ENCODE measurements around the gene SEMA4G. TPM values are rescaled to one million over a fixed set of nuclear protein-coding genes. Genes with fewer than 3 reads are reported as not detected.

SEMA4G gene
- 0.24 TPM for total RNA-seq
- 1.2 TPM for polyA plus RNA-seq
- long read RNA-seq, donor 1, result 0 reads
- long read RNA-seq, donor 2, result 0 reads
- long read RNA-seq, donor 3, result 0 reads
- long read RNA-seq, donor 4, result 0 reads
- long read RNA-seq, donor 5, partial matches to known transcripts, result 0 of 1 reads
- long read RNA-seq, donor 5, other reads (novel, unspliced or antisense), result 0 of 1 reads
- long read RNA-seq, donor 6, result 0 reads
- long read RNA-seq, donor 7, result 0 reads
- long read RNA-seq, donor 8, result 0 reads
- long read RNA-seq, donor 9, result 0 reads
- long read RNA-seq, donor 10, result 0 reads

- peaks cover 3 to 8% of the 10 kb centered on the region in 2 donors for H3K27me3 ChIP-seq (ENCODE audit: control insufficient read depth in 2 of 2, insufficient read depth in 1 of 2, low read length in 1 of 2)
- peaks cover 0 to 13% of the 10 kb centered on the region in 2 donors for H3K36me3 ChIP-seq (ENCODE audit: control insufficient read depth in 2 of 2, insufficient read depth in 2 of 2, low read length in 1 of 2)
- peak in 6 of 9 donors; percentile 33 to 79 (median 58) for DNase-seq (ENCODE audit: low read depth in 6 of 9, low spot score in 9 of 9)
- no peaks in the 10 kb centered on the region for H3K9me3 ChIP-seq (ENCODE audit: control insufficient read depth in 2 of 2, insufficient read depth in 1 of 2, low read length in 1 of 2)
- H3K27ac ChIP-seq (ENCODE audit: low read depth in 1 of 2, low read length in 1 of 2), result no peak within 1 kb of the TSS
- WGBS, result 3% methylated on average over 70 of the region's 70 CpGs
- H3K4me3 ChIP-seq (ENCODE audit: low read length in 2 of 2), result peak within 1 kb of the TSS; percentile 48 to 55
- H3K4me1 ChIP-seq (ENCODE audit: control insufficient read depth in 2 of 2, insufficient read depth in 2 of 2, low read length in 2 of 2), result peaks cover 2 to 15% of the 10 kb centered on the region in 2 donors
These were observed at the start of gene SEMA4G for GRCh38 chr10:100969187-100970075. Gene SEMA4G (plus strand): TSS chr10:100969504. CDS start chr10:100972913, 3,409 bp downstream.

GRCh38 chr10:100923580-100923979 is 45.7 kb upstream of the SEMA4G start:
- Histone ChIP-seq H3K27me3 (ENCODE audit: control insufficient read depth in 2 of 2, insufficient read depth in 1 of 2, low read length in 1 of 2) (no peaks in the 10 kb centered on the region), H3K4me1 (ENCODE audit: control insufficient read depth in 2 of 2, insufficient read depth in 2 of 2, low read length in 2 of 2) (no peaks in the 10 kb centered on the region), H3K4me3 (ENCODE audit: low read length in 2 of 2) (no peak overlapping the region), H3K36me3 (ENCODE audit: control insufficient read depth in 2 of 2, insufficient read depth in 2 of 2, low read length in 1 of 2) (peaks cover 28 to 71% of the 10 kb centered on the region in 2 donors), H3K9me3 (ENCODE audit: control insufficient read depth in 2 of 2, insufficient read depth in 1 of 2, low read length in 1 of 2) (no peaks in the 10 kb centered on the region), H3K27ac (ENCODE audit: low read depth in 1 of 2, low read length in 1 of 2) (no peak overlapping the region)
- no peak for DNase-seq (ENCODE audit: low read depth in 6 of 9, low spot score in 9 of 9)

- no peak for DNase-seq (ENCODE audit: low read depth in 6 of 9, low spot score in 9 of 9)
- Histone ChIP-seq H3K27me3 (ENCODE audit: control insufficient read depth in 2 of 2, insufficient read depth in 1 of 2, low read length in 1 of 2) (no peaks in the 10 kb centered on the region), H3K36me3 (ENCODE audit: control insufficient read depth in 2 of 2, insufficient read depth in 2 of 2, low read length in 1 of 2) (peaks cover 41 to 74% of the 10 kb centered on the region in 2 donors), H3K4me3 (ENCODE audit: low read length in 2 of 2) (no peak overlapping the region), H3K9me3 (ENCODE audit: control insufficient read depth in 2 of 2, insufficient read depth in 1 of 2, low read length in 1 of 2) (no peaks in the 10 kb centered on the region), H3K4me1 (ENCODE audit: control insufficient read depth in 2 of 2, insufficient read depth in 2 of 2, low read length in 2 of 2) (no peaks in the 10 kb centered on the region), H3K27ac (ENCODE audit: low read depth in 1 of 2, low read length in 1 of 2) (no peak overlapping the region)
- WGBS, result 99% methylated on average over 5 of the region's 5 CpGs
These were observed 42.0 kb upstream of the SEMA4G start for GRCh38 chr10:100927266-100927665.

- H3K27me3 ChIP-seq (ENCODE audit: control insufficient read depth in 2 of 2, insufficient read depth in 1 of 2, low read length in 1 of 2), result no peaks in the 10 kb centered on the region
- H3K4me3 ChIP-seq (ENCODE audit: low read length in 2 of 2), result no peak overlapping the region
- no peak overlapping the region for H3K27ac ChIP-seq (ENCODE audit: low read depth in 1 of 2, low read length in 1 of 2)
- H3K9me3 ChIP-seq (ENCODE audit: control insufficient read depth in 2 of 2, insufficient read depth in 1 of 2, low read length in 1 of 2), result no peaks in the 10 kb centered on the region
- WGBS, result 71% methylated on average over 1 of the region's 1 CpG
- H3K36me3 ChIP-seq (ENCODE audit: control insufficient read depth in 2 of 2, insufficient read depth in 2 of 2, low read length in 1 of 2), result peaks cover 48 to 77% of the 10 kb centered on the region in 2 donors
- DNase-seq (ENCODE audit: low read depth in 6 of 9, low spot score in 9 of 9), result no peak
- H3K4me1 ChIP-seq (ENCODE audit: control insufficient read depth in 2 of 2, insufficient read depth in 2 of 2, low read length in 2 of 2), result no peaks in the 10 kb centered on the region
These were observed 41.3 kb upstream of the SEMA4G start for GRCh38 chr10:100928039-100928438.

- H3K4me1 ChIP-seq (ENCODE audit: control insufficient read depth in 2 of 2, insufficient read depth in 2 of 2, low read length in 2 of 2), result no peaks in the 10 kb centered on the region
- no peak for DNase-seq (ENCODE audit: low read depth in 6 of 9, low spot score in 9 of 9)
- no peak overlapping the region for H3K4me3 ChIP-seq (ENCODE audit: low read length in 2 of 2)
- H3K9me3 ChIP-seq (ENCODE audit: control insufficient read depth in 2 of 2, insufficient read depth in 1 of 2, low read length in 1 of 2), result no peaks in the 10 kb centered on the region
- no peaks in the 10 kb centered on the region for H3K27me3 ChIP-seq (ENCODE audit: control insufficient read depth in 2 of 2, insufficient read depth in 1 of 2, low read length in 1 of 2)
- H3K36me3 ChIP-seq (ENCODE audit: control insufficient read depth in 2 of 2, insufficient read depth in 2 of 2, low read length in 1 of 2), result peaks cover 40 to 63% of the 10 kb centered on the region in 2 donors
- no peak overlapping the region for H3K27ac ChIP-seq (ENCODE audit: low read depth in 1 of 2, low read length in 1 of 2)
These were observed 38.9 kb upstream of the SEMA4G start for GRCh38 chr10:100930368-100930767.

- no peaks in the 10 kb centered on the region for H3K9me3 ChIP-seq (ENCODE audit: control insufficient read depth in 2 of 2, insufficient read depth in 1 of 2, low read length in 1 of 2)
- DNase-seq (ENCODE audit: low read depth in 6 of 9, low spot score in 9 of 9), result peak in 1 of 9 donors; percentile 33
- H3K36me3 ChIP-seq (ENCODE audit: control insufficient read depth in 2 of 2, insufficient read depth in 2 of 2, low read length in 1 of 2), result peaks cover 31 to 63% of the 10 kb centered on the region in 2 donors
- 98% methylated on average over 3 of the region's 3 CpGs for WGBS
- H3K27ac ChIP-seq (ENCODE audit: low read depth in 1 of 2, low read length in 1 of 2), result no peak overlapping the region
- H3K27me3 ChIP-seq (ENCODE audit: control insufficient read depth in 2 of 2, insufficient read depth in 1 of 2, low read length in 1 of 2), result no peaks in the 10 kb centered on the region
- H3K4me3 ChIP-seq (ENCODE audit: low read length in 2 of 2), result no peak overlapping the region
- H3K4me1 ChIP-seq (ENCODE audit: control insufficient read depth in 2 of 2, insufficient read depth in 2 of 2, low read length in 2 of 2), result no peaks in the 10 kb centered on the region
These were observed 35.1 kb upstream of the SEMA4G start for GRCh38 chr10:100934084-100934659.

- H3K36me3 ChIP-seq (ENCODE audit: control insufficient read depth in 2 of 2, insufficient read depth in 2 of 2, low read length in 1 of 2), result peaks cover 28 to 43% of the 10 kb centered on the region in 2 donors
- H3K4me1 ChIP-seq (ENCODE audit: control insufficient read depth in 2 of 2, insufficient read depth in 2 of 2, low read length in 2 of 2), result no peaks in the 10 kb centered on the region
- no peaks in the 10 kb centered on the region for H3K9me3 ChIP-seq (ENCODE audit: control insufficient read depth in 2 of 2, insufficient read depth in 1 of 2, low read length in 1 of 2)
- H3K27ac ChIP-seq (ENCODE audit: low read depth in 1 of 2, low read length in 1 of 2), result no peak overlapping the region
- DNase-seq (ENCODE audit: low read depth in 6 of 9, low spot score in 9 of 9), result no peak
- no peak overlapping the region for H3K4me3 ChIP-seq (ENCODE audit: low read length in 2 of 2)
- no peaks in the 10 kb centered on the region for H3K27me3 ChIP-seq (ENCODE audit: control insufficient read depth in 2 of 2, insufficient read depth in 1 of 2, low read length in 1 of 2)
These were observed 29.4 kb upstream of the SEMA4G start for GRCh38 chr10:100939763-100940344.

GRCh38 chr10:100942229-100942628 is 27.1 kb upstream of the SEMA4G start:
- 98% methylated on average over 3 of the region's 3 CpGs for WGBS
- no peak overlapping the region for H3K27ac ChIP-seq (ENCODE audit: low read depth in 1 of 2, low read length in 1 of 2)
- no peak overlapping the region for H3K4me3 ChIP-seq (ENCODE audit: low read length in 2 of 2)
- H3K27me3 ChIP-seq (ENCODE audit: control insufficient read depth in 2 of 2, insufficient read depth in 1 of 2, low read length in 1 of 2), result no peaks in the 10 kb centered on the region
- H3K36me3 ChIP-seq (ENCODE audit: control insufficient read depth in 2 of 2, insufficient read depth in 2 of 2, low read length in 1 of 2), result peaks cover 21 to 41% of the 10 kb centered on the region in 2 donors
- H3K9me3 ChIP-seq (ENCODE audit: control insufficient read depth in 2 of 2, insufficient read depth in 1 of 2, low read length in 1 of 2), result no peaks in the 10 kb centered on the region
- no peaks in the 10 kb centered on the region for H3K4me1 ChIP-seq (ENCODE audit: control insufficient read depth in 2 of 2, insufficient read depth in 2 of 2, low read length in 2 of 2)
- DNase-seq (ENCODE audit: low read depth in 6 of 9, low spot score in 9 of 9), result no peak

GRCh38 chr10:100943508-100943907 is 25.8 kb upstream of the SEMA4G start:
- H3K27ac ChIP-seq (ENCODE audit: low read depth in 1 of 2, low read length in 1 of 2), result no peak overlapping the region
- no peaks in the 10 kb centered on the region for H3K27me3 ChIP-seq (ENCODE audit: control insufficient read depth in 2 of 2, insufficient read depth in 1 of 2, low read length in 1 of 2)
- DNase-seq (ENCODE audit: low read depth in 6 of 9, low spot score in 9 of 9), result no peak
- no peak overlapping the region for H3K4me3 ChIP-seq (ENCODE audit: low read length in 2 of 2)
- H3K4me1 ChIP-seq (ENCODE audit: control insufficient read depth in 2 of 2, insufficient read depth in 2 of 2, low read length in 2 of 2), result no peaks in the 10 kb centered on the region
- H3K36me3 ChIP-seq (ENCODE audit: control insufficient read depth in 2 of 2, insufficient read depth in 2 of 2, low read length in 1 of 2), result peaks cover 23 to 41% of the 10 kb centered on the region in 2 donors
- H3K9me3 ChIP-seq (ENCODE audit: control insufficient read depth in 2 of 2, insufficient read depth in 1 of 2, low read length in 1 of 2), result no peaks in the 10 kb centered on the region
